Measurements from ENCODE around the gene CDKN2A.

The CDKN2A gene

DNA sequence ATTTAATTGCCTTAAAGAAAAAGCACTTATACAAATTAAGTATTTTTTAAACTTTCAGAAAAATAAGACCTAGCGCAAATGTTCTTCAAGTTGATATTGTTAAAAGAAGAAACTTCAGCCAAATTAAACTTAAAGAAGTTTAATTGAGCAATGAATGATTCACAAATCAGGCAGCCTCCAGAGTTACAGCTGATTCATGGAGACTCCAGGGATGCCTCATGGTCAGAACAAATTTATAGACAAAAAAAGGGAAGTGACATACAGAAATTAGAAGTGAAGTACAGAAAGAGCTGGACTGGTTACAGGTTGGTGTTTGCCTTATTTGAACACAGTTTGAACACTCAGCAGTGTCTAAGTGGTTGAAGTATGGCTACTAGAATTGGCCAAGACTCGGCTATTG is 60.3 kb downstream of the CDKN2A start:
- peaks cover 8% of the 10 kb centered on the region for H3K27me3 ChIP-seq (ENCODE audit: insufficient read depth, low read depth, severe bottlenecking)
- no peak overlapping the region for H3K27ac ChIP-seq

DNA sequence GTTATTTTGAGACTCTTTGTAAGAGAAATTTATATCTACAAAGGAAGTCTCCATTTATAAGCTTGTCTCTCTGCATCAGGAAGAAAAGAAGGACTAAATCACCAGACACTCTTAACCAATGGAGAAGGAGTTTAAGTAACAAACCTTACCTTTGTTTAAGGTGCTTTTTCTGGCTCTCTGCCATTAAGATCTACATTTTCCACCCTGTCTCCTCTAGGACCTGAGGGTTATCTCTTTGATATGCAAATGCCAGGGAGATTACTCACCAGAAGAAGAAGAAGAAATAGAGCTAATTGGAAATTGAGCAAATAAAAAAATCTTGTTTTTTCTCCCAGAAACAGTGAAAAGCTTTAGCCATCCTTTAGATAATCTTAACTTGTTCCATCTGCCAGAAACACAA is 60.9 kb downstream of the CDKN2A start:
- no peak for DNase-seq
- Histone ChIP-seq H3K9me3 (ENCODE audit: severe bottlenecking) (peaks cover 2% of the 10 kb centered on the region), H3K27ac (no peak overlapping the region), H3K4me3 (ENCODE audit: low read depth, low read length) (no peak overlapping the region), H3K27me3 (ENCODE audit: insufficient read depth, low read depth, severe bottlenecking) (peaks cover 8% of the 10 kb centered on the region), H3K36me3 (no peaks in the 10 kb centered on the region)
- TF ChIP-seq, protein P1, sequence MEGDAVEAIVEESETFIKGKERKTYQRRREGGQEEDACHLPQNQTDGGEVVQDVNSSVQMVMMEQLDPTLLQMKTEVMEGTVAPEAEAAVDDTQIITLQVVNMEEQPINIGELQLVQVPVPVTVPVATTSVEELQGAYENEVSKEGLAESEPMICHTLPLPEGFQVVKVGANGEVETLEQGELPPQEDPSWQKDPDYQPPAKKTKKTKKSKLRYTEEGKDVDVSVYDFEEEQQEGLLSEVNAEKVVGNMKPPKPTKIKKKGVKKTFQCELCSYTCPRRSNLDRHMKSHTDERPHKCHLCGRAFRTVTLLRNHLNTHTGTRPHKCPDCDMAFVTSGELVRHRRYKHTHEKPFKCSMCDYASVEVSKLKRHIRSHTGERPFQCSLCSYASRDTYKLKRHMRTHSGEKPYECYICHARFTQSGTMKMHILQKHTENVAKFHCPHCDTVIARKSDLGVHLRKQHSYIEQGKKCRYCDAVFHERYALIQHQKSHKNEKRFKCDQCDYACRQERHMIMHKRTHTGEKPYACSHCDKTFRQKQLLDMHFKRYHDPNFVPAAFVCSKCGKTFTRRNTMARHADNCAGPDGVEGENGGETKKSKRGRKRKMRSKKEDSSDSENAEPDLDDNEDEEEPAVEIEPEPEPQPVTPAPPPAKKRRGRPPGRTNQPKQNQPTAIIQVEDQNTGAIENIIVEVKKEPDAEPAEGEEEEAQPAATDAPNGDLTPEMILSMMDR (IDR thresholded peaks at IDR 0.05; ENCODE audit: low read depth, low read length): no peak

More for the DNA sequence above, 60.3 kb downstream of the CDKN2A start:
- DNase-seq: no peak
- no peak overlapping the region for H3K4me3 ChIP-seq (ENCODE audit: low read depth, low read length)
- no peaks in the 10 kb centered on the region for H3K36me3 ChIP-seq
- H3K9me3 ChIP-seq (ENCODE audit: severe bottlenecking): peaks cover 2% of the 10 kb centered on the region
- TF ChIP-seq, protein P1 (IDR thresholded peaks at IDR 0.05; ENCODE audit: low read depth, low read length): no peak

DNA sequence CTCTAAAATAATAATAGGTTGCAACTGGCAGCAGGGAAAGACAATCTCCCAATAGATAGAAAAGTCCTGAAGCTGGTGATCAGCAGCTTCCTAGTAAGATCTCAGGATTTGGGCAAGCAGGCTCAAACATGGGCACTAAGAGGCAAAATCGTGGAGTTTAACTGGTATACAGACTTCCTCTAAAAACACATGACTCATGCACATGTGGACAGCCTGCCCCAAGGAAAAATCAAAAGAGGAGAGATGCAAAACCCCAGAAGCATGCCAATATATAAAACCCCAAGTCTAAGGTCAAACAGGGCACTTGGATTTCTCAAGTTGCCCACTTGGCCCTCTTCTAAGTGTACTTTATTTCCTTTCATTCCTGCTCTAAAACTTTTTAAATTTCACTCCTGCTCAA is 62.8 kb downstream of the CDKN2A start:
- no peak overlapping the region for H3K4me3 ChIP-seq (ENCODE audit: low read depth, low read length)
- H3K36me3 ChIP-seq: no peaks in the 10 kb centered on the region
- TF ChIP-seq, protein P1 (IDR thresholded peaks at IDR 0.05; ENCODE audit: low read depth, low read length): no peak
- H3K27me3 ChIP-seq (ENCODE audit: insufficient read depth, low read depth, severe bottlenecking): peaks cover 8% of the 10 kb centered on the region
- H3K9me3 ChIP-seq (ENCODE audit: severe bottlenecking): no peaks in the 10 kb centered on the region
- H3K27ac ChIP-seq: no peak overlapping the region
- DNase-seq: no peak

DNA sequence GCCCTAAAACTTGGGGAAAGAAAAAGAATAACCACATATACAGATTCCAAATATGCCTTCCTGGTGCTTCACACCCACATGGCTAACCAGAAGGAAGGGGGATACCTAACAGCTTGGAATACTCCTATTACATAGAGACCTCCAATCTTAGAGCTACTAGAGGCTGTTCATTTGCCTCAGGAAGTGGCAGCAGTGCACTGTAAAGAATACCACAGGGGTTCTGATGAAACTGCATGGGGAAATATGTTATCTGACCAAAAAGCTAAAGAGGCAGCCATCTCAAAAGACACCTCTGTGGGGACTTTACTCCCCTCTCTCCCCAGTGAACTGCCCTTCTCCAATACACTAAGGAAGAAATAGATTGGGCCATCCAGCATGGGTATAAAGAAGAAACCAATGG is 66.4 kb downstream of the CDKN2A start:
- H3K9me3 ChIP-seq (ENCODE audit: severe bottlenecking): no peaks in the 10 kb centered on the region
- no peak overlapping the region for H3K27ac ChIP-seq
- H3K36me3 ChIP-seq: no peaks in the 10 kb centered on the region
- H3K27me3 ChIP-seq (ENCODE audit: insufficient read depth, low read depth, severe bottlenecking): peaks cover 5% of the 10 kb centered on the region
- TF ChIP-seq, protein P1 (IDR thresholded peaks at IDR 0.05; ENCODE audit: low read depth, low read length): no peak
- no peak for DNase-seq
- no peak overlapping the region for H3K4me3 ChIP-seq (ENCODE audit: low read depth, low read length)

DNA sequence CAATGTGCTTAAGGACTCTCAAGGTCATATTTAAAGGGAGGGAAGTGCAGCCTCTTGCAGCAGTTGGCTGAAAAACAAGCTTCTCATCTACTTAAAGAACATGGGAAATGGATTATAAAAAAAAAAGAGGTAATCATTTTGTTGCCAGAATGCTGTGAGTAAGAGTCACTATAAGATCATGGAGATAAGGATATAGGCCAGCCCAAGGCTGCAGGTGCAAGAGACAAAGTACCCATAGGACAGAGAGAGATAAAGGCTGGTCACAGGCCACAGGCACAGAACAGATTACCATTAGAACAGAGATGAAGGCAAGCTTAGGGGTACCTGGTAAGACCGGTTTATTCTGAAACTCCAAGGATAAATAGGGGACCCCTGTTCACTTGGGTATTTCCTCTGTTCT is 70.5 kb downstream of the CDKN2A start:
- Histone ChIP-seq H3K27ac (no peak overlapping the region), H3K4me3 (ENCODE audit: low read depth, low read length) (no peak overlapping the region), H3K9me3 (ENCODE audit: severe bottlenecking) (no peaks in the 10 kb centered on the region), H3K27me3 (ENCODE audit: insufficient read depth, low read depth, severe bottlenecking) (no peaks in the 10 kb centered on the region), H3K36me3 (no peaks in the 10 kb centered on the region)
- TF ChIP-seq, protein P1 (IDR thresholded peaks at IDR 0.05; ENCODE audit: low read depth, low read length): no peak
- no peak for DNase-seq

All from WERI-Rb-1 (cell line).